HepG2 (cell line): ENCODE measurements around the gene HAT1. TPM values are rescaled to one million over a fixed set of nuclear protein-coding genes. Genes with fewer than 3 reads are reported as not detected.
A peak's percentile ranks its signal among the peaks of the same experiment; 100 is the strongest.

ENCODE experiments used
- BRF2 ChIP-seq: sonication (generic); formaldehyde crosslinking; IDR thresholded peaks from 2 replicates; pipeline ENCODE4 v1.8.1; 2022; ENCODE audit warnings: mild to moderate bottlenecking, missing genetic modification reagents
- DR1 ChIP-seq: sonication (generic); formaldehyde crosslinking; IDR thresholded peaks from 2 replicates; pipeline ENCODE4 v1.8.0; 2021; ENCODE audit warnings: mild to moderate bottlenecking, missing genetic modification reagents, inconsistent platforms
- GPBP1L1 ChIP-seq: sonication (generic); formaldehyde crosslinking; IDR thresholded peaks from 2 replicates; pipeline ENCODE4 v1.5.0; 2020; ENCODE audit warnings: mild to moderate bottlenecking, missing genetic modification reagents
- HOXA9 ChIP-seq: sonication (generic); formaldehyde crosslinking; IDR thresholded peaks from 2 replicates; pipeline ENCODE4 v1.8.1; 2022; ENCODE audit warnings: missing genetic modification reagents, mild to moderate bottlenecking, moderate library complexity, borderline replicate concordance
- IRX3 ChIP-seq: sonication (generic); formaldehyde crosslinking; IDR thresholded peaks from 2 replicates; pipeline ENCODE4 v1.8.1; 2023; ENCODE audit warnings: mild to moderate bottlenecking, low read depth, missing genetic modification reagents, borderline replicate concordance
- KIAA2018 ChIP-seq: sonication (generic); formaldehyde crosslinking; IDR thresholded peaks from 2 replicates; pipeline ENCODE4 v1.5.0; 2020; ENCODE audit warnings: mild to moderate bottlenecking, missing genetic modification reagents, borderline replicate concordance
- MTF2 ChIP-seq: sonication (generic); formaldehyde crosslinking; IDR thresholded peaks from 2 replicates; pipeline ENCODE4 v1.5.0; 2020; ENCODE audit warnings: missing genetic modification reagents, borderline replicate concordance
- NONO ChIP-seq, 2 experiments: fragments of 450-650 bp in 1 of 2; sonication (generic) in 1 of 2; formaldehyde crosslinking in 1 of 2; IDR thresholded peaks in 1 of 2; conservative IDR thresholded peaks in 1 of 2; 2 replicates each; pipeline versions ENCODE4 v1.6.1 to v1.8.0; 2017 to 2022; ENCODE audit warnings: mild to moderate bottlenecking in 1 of 2, missing genetic modification reagents in 1 of 2, moderate library complexity in 1 of 2
- ONECUT2 ChIP-seq: sonication (generic); formaldehyde crosslinking; IDR thresholded peaks from 2 replicates; pipeline ENCODE4 v1.4.0; 2020; ENCODE audit warnings: missing genetic modification reagents
- POLR2G ChIP-seq: fragments of 200-400 bp; formaldehyde crosslinking; IDR thresholded peaks from 2 replicates; pipeline ENCODE4 v1.6.1; 2018; ENCODE audit warnings: mild to moderate bottlenecking, low read depth, low read length, moderate library complexity
- SNAI1 ChIP-seq: sonication (generic); formaldehyde crosslinking; IDR thresholded peaks from 2 replicates; pipeline ENCODE4 v1.5.0; 2020; ENCODE audit warnings: mild to moderate bottlenecking, missing genetic modification reagents, borderline replicate concordance
- ZBTB38 ChIP-seq: sonication (generic); formaldehyde crosslinking; IDR thresholded peaks from 2 replicates; pipeline ENCODE4 v1.5.1; 2020; ENCODE audit warnings: mild to moderate bottlenecking, missing genetic modification reagents
- ZNF17 ChIP-seq: sonication (generic); formaldehyde crosslinking; IDR thresholded peaks from 2 replicates; pipeline ENCODE4 v1.5.0; 2020; ENCODE audit warnings: mild to moderate bottlenecking, missing genetic modification reagents
- ZNF282 ChIP-seq: fragments of 450-650 bp; IDR thresholded peaks from 2 replicates; pipeline ENCODE4 v1.6.1; 2018; ENCODE audit not compliant: partially characterized antibody
- ZNF329 ChIP-seq: sonication (generic); formaldehyde crosslinking; IDR thresholded peaks from 2 replicates; pipeline ENCODE4 v1.9.0; 2021; ENCODE audit warnings: low read depth, mild to moderate bottlenecking, missing genetic modification reagents
- ZNF687 ChIP-seq: sonication (generic); formaldehyde crosslinking; IDR thresholded peaks from 2 replicates; pipeline ENCODE4 v1.5.1; 2020; ENCODE audit warnings: mild to moderate bottlenecking, missing genetic modification reagents, moderate library complexity
- polyA plus RNA-seq, 8 experiments: library from polyadenylated mRNA; depleted of rRNA in 3 of 8; stranded (reverse) in 7 of 8; unstranded in 1 of 8; fragments of >200 nt; fragmentation: Illumina TruSeq in 4 of 8; extraction: Trizol in 4 of 8; gene quantifications; 2 replicates each; pipeline versions ENCODE4 v1.2.1 to v1.2.3, GENCODE V29; 2011 to 2016; ENCODE audit warnings: low read depth in 4 of 8, missing spikeins in 1 of 8, mixed read lengths in 1 of 8; ENCODE audit not compliant: insufficient read depth in 1 of 8
- total RNA-seq, 5 experiments: library from RNA; depleted of rRNA; stranded (reverse); fragments of >200 nt; fragmentation: Illumina TruSeq; extraction: Trizol; gene quantifications; 2 replicates each; pipeline ENCODE4 v1.2.3, GENCODE V29; 2016; ENCODE audit warnings: low read depth in 1 of 5

The HAT1 gene
- total and polyA plus RNA-seq, 2 of the 13 experiments (the other 11 are each of a cell fraction or from before 2014, with no cell fraction given), result 45.4 to 119 TPM

- TF ChIP-seq MTF2, result no peak
- no peak for TF ChIP-seq ONECUT2 (CRISPR knock-in tag)
- no peak for TF ChIP-seq ZNF282
- TF ChIP-seq ZBTB38, result no peak
- no peak for TF ChIP-seq IRX3 (CRISPR knock-in tag)
- no peak for TF ChIP-seq GPBP1L1 (CRISPR knock-in tag)
- TF ChIP-seq BRF2 (CRISPR knock-in tag), result no peak
- TF ChIP-seq NONO (IDR thresholded peaks at IDR 0.05), result no peak
- TF ChIP-seq NONO (CRISPR knock-in tag; conservative IDR thresholded peaks at IDR 0.05), result no peak
- no peak for TF ChIP-seq HOXA9 (CRISPR knock-in tag)
- TF ChIP-seq ZNF17 (CRISPR knock-in tag), result no peak
- no peak for TF ChIP-seq KIAA2018 (CRISPR knock-in tag)
- TF ChIP-seq DR1, result no peak
- TF ChIP-seq SNAI1 (CRISPR knock-in tag), result no peak
- TF ChIP-seq ZNF329 (CRISPR knock-in tag), result 0 out of 2 replicates have a peak, but pooled peaks have one; percentile 33
- TF ChIP-seq POLR2G, result no peak
- no peak for TF ChIP-seq ZNF687 (CRISPR knock-in tag)
Observed at GRCh38 chr2:171921970-171922229, 361 bp upstream of the HAT1 start (continued).
